GM12878 (cell line): ENCODE measurements around the gene ADAMTS17. TPM values are rescaled to one million over a fixed set of nuclear protein-coding genes. Genes with fewer than 3 reads are reported as not detected.

Experiments used
- ATAC-seq: fragments of 200-7000 bp; cut with Tn5 transposase; 3 replicates; pipeline ENCODE4 v1.9.1; 2020; ENCODE audit warnings: mild to moderate bottlenecking, moderate library complexity
- BruUV-seq: library from RNA; stranded (reverse); fragments of 400-500 nt; replicated peaks from 2 replicates; lab custom pipeline; 2021; lab: Mats Ljungman, UMichigan
- CTCF ChIA-PET: fragments of 300-600 bp; sonication (Branson Sonifier 250); formaldehyde crosslinking; extraction: SDS; loops from one replicate; lab custom pipeline; 2021; ENCODE audit warnings: inconsistent platforms; lab: Yijun Ruan, JAX
- POLR2A ChIA-PET: fragments of 350-600 bp; formaldehyde crosslinking; extraction: SDS; loops from one replicate; lab custom pipeline; 2021; ENCODE audit warnings: inconsistent platforms; lab: Charles Lee
- RAD21 ChIA-PET: fragments of 300-600 bp; sonication (Branson Sonifier 250); formaldehyde crosslinking; loops from one replicate; lab custom pipeline; 2023; ENCODE audit warnings: antibody characterized with exemption; ENCODE audit not compliant: unreplicated experiment; lab: Charles Lee
- SMC1A ChIA-PET: fragments of 300-600 bp; sonication (Branson Sonifier 250); formaldehyde crosslinking; loops from one replicate; lab custom pipeline; 2023; ENCODE audit not compliant: unreplicated experiment, uncharacterized antibody; lab: Charles Lee
- DNase-seq: peaks from one replicate; pipeline ENCODE4 v3.0.0-alpha.2; 2011; ENCODE audit warnings: low read depth, low spot score
- FAIRE-seq: peaks from 3 replicates; lab custom pipeline; 2011; peaks lifted over from hg19 to GRCh38; lab: Jason Lieb, UNC
- H2AFZ ChIP-seq: 2 replicates; pipeline ENCODE4 v1.6.0; 2011; ENCODE audit warnings: low read depth, low read length, control low read depth; ENCODE audit not compliant: control insufficient read depth
- H3K27ac ChIP-seq: 2 replicates; pipeline ENCODE4 v1.5.1; 2011; ENCODE audit warnings: control low read depth; ENCODE audit not compliant: control insufficient read depth, insufficient read depth
- H3K27me3 ChIP-seq, 2 experiments: replicated peaks in 1 of 2; 2 replicates each; pipeline versions ENCODE4 v1.6.0 to v1.6.1; 2011; ENCODE audit warnings: low read length in 1 of 2; ENCODE audit not compliant: control insufficient read depth in 2 of 2, insufficient read depth in 2 of 2
- H3K36me3 ChIP-seq, 2 experiments: 2 replicates each; pipeline ENCODE4 v1.5.1; 2011; ENCODE audit warnings: low read length in 1 of 2; ENCODE audit not compliant: control insufficient read depth in 2 of 2, insufficient read depth in 2 of 2
- H3K4me1 ChIP-seq: 2 replicates; pipeline ENCODE4 v1.6.1; 2011; ENCODE audit warnings: mild to moderate bottlenecking, low read length, moderate library complexity, mixed read lengths; ENCODE audit not compliant: control insufficient read depth, insufficient read depth
- H3K4me2 ChIP-seq: 2 replicates; pipeline ENCODE4 v1.6.0; 2011; ENCODE audit warnings: control low read depth; ENCODE audit not compliant: control insufficient read depth, insufficient read depth
- H3K4me3 ChIP-seq: fragments of 200-600 bp; sonication (generic); 2 replicates; pipeline ENCODE4 v1.5.1; 2016
- H3K79me2 ChIP-seq: 2 replicates; pipeline ENCODE4 v1.6.0; 2011; ENCODE audit warnings: low read length; ENCODE audit not compliant: control insufficient read depth, insufficient read depth
- H3K9ac ChIP-seq: 2 replicates; pipeline ENCODE4 v1.8.0; 2011; ENCODE audit warnings: low read length, control low read depth, mixed read lengths; ENCODE audit not compliant: control insufficient read depth, insufficient read depth
- H3K9me3 ChIP-seq: replicated peaks from 3 replicates; pipeline ENCODE4 v1.5.1; 2011; ENCODE audit warnings: mild to moderate bottlenecking, low read length; ENCODE audit not compliant: control insufficient read depth, insufficient read depth
- H4K20me1 ChIP-seq: 2 replicates; pipeline ENCODE4 v1.6.0; 2011; ENCODE audit not compliant: control insufficient read depth, insufficient read depth
- BACH1 ChIP-seq: fragments of 450-650 bp; IDR thresholded peaks from 2 replicates; pipeline ENCODE4 v1.6.1; 2017; ENCODE audit warnings: mild to moderate bottlenecking, borderline replicate concordance
- BMI1 ChIP-seq: fragments of 450-650 bp; IDR thresholded peaks from 2 replicates; pipeline ENCODE4 v1.6.1; 2016; ENCODE audit warnings: mild to moderate bottlenecking, moderate library complexity, borderline replicate concordance
- CBX5 ChIP-seq: sonication (generic); IDR thresholded peaks from 2 replicates; pipeline ENCODE4 v1.6.1; 2016; ENCODE audit warnings: low read depth, moderate library complexity, mild to moderate bottlenecking, inconsistent platforms
- EZH2 ChIP-seq: IDR thresholded peaks from 2 replicates; pipeline ENCODE4 v1.6.1; 2012; ENCODE audit warnings: low read depth, mild to moderate bottlenecking, control low read depth, inconsistent platforms, low read length, borderline replicate concordance; ENCODE audit not compliant: control insufficient read depth
- MEF2A ChIP-seq: IDR thresholded peaks from 2 replicates; pipeline ENCODE4 v1.6.1; 2011; ENCODE audit warnings: low read depth, mild to moderate bottlenecking, low read length, moderate library complexity; ENCODE audit not compliant: insufficient read depth
- MTA3 ChIP-seq: IDR thresholded peaks from 2 replicates; pipeline ENCODE4 v1.6.1; 2012; ENCODE audit warnings: low read length, inconsistent platforms, borderline replicate concordance
- MYB ChIP-seq: fragments of 150-350 bp; IDR thresholded peaks from 2 replicates; pipeline ENCODE4 v1.6.1; 2014; ENCODE audit warnings: mild to moderate bottlenecking, low read depth, low read length, borderline replicate concordance
- NBN ChIP-seq: fragments of 450-650 bp; IDR thresholded peaks from 2 replicates; pipeline ENCODE4 v1.6.1; 2016
- NR2C1 ChIP-seq: fragments of 450-650 bp; IDR thresholded peaks from 2 replicates; pipeline ENCODE4 v1.6.1; 2017; ENCODE audit warnings: antibody characterized with exemption, mild to moderate bottlenecking, moderate library complexity
- POLR2AphosphoS5 ChIP-seq: IDR thresholded peaks from 2 replicates; pipeline ENCODE4 v1.6.1; 2011; ENCODE audit warnings: mild to moderate bottlenecking, low read length, inconsistent platforms
- SMAD1 ChIP-seq: fragments of 450-650 bp; IDR thresholded peaks from 2 replicates; pipeline ENCODE4 v1.6.1; 2018; ENCODE audit warnings: mild to moderate bottlenecking, low read depth; ENCODE audit not compliant: partially characterized antibody
- ZBTB4 ChIP-seq: fragments of 450-650 bp; formaldehyde crosslinking; IDR thresholded peaks from 2 replicates; pipeline ENCODE4 v1.4.0; 2022; ENCODE audit warnings: mild to moderate bottlenecking, moderate library complexity
- ZNF24 ChIP-seq: fragments of 450-650 bp; IDR thresholded peaks from 2 replicates; pipeline ENCODE4 v1.6.1; 2017; ENCODE audit warnings: antibody characterized with exemption, mild to moderate bottlenecking
- ZNF592 ChIP-seq: fragments of 450-650 bp; IDR thresholded peaks from 2 replicates; pipeline ENCODE4 v1.6.1; 2017; ENCODE audit warnings: mild to moderate bottlenecking, moderate library complexity
- WGBS: methylation state at CpG from one replicate; pipeline ENCODE4 v1.1.6; 2016; ENCODE audit warnings: low lambda C conversion rate; ENCODE audit not compliant: insufficient replicate concordance, insufficient coverage; ENCODE audit errors: missing lambda C conversion rate; 5-methylcytosine and 5-hydroxymethylcytosine counted together
- in situ Hi-C: fragments of 300-500 bp; cut with MboI; formaldehyde crosslinking; loops from 9 replicates; pipeline ENCODE4 v1.14.3; 2018; ENCODE audit warnings: mixed read lengths
- intact Hi-C: fragments of 100-400 bp; cut with micrococcal nuclease; formaldehyde crosslinking; loops from one replicate; pipeline ENCODE4 v1.14.2; 2022; ENCODE audit not compliant: unreplicated experiment
- polyA plus RNA-seq, 11 experiments: library from polyadenylated mRNA; depleted of rRNA in 4 of 11; unstranded in 6 of 11; stranded (reverse) in 5 of 11; fragments of >200 nt; fragmentation: Nextera tagmentation in 4 of 11; fragmentation: Illumina TruSeq in 1 of 11; extraction: Ambion mirVana in 4 of 11; extraction: Trizol in 1 of 11; gene quantifications; 1 replicate in 1 of 11; 2 replicates in 10 of 11; pipeline versions ENCODE4 v1.2.1 to v1.2.3, GENCODE V29; 2011 to 2016; ENCODE audit warnings: inconsistent platforms in 2 of 11, missing spikeins in 2 of 11, low read depth in 1 of 11
- total RNA-seq, 4 experiments: library from RNA; depleted of rRNA in 3 of 4; stranded (reverse); fragments of >200 nt in 3 of 4; fragmentation: Illumina TruSeq in 1 of 4; extraction: Trizol in 1 of 4; gene quantifications; 2 replicates each; pipeline versions ENCODE4 v1.2.1 to v1.2.3, GENCODE V29; 2013 to 2021

Gene ADAMTS17
- total and polyA plus RNA-seq, 10 of the 15 experiments (the other 5 are each of a cell fraction or from before 2014, with no cell fraction given): 0.04 to 0.50 (median 0.10) TPM; not detected in 4

DNA sequence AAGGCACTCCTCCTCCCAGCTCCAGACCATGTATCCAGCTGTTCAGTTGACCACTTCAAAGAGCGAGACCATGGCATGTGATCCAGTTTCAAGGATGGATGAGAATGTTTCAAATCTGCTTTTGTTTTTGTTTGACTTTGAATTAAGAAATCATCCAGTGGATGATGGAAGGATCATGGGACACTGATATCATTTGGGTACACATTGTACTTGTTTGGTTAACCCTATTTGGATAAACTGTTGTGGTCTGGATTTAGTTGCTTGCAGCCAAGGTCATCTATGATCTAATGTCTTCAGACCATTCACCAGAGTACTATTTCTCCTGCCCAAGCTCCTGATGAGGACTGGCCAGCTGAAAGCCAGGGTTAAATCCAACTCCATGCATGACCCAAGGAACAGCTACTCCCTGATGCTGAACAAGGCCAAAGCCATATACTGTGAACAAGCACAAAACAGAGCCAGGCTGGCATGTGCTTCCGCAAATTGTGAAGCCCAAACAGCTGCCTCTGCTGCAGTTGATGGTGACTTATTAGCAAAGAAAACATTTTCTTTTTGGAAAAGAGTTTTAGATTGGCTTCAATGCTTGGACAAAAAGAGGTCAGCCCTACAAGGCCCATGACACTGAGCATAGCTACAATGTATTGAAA, 5.2 kb upstream of the ADAMTS17 start:
- CTCF ChIA-PET: no interaction called here
- POLR2A ChIA-PET: no interaction called here
- in situ Hi-C loops: loop anchor here (5.0 kb wide), 1 partner anchor 215 kb away; no protein-coding TSS in a partner anchor
- FAIRE-seq: no peak
- 93% methylated on average over 2 of the region's 2 CpGs for WGBS
- RAD21 ChIA-PET: no interaction called here
- no peak for DNase-seq
- Histone ChIP-seq H3K79me2 (no peaks in the 10 kb centered on the region), H3K27me3 (no peaks in the 10 kb centered on the region), H3K9ac (no peak overlapping the region), H3K36me3 (no peaks in the 10 kb centered on the region), H3K9me3 (no peaks in the 10 kb centered on the region; the same call in 2 of the 3 replicates), H3K27ac (no peak overlapping the region), H4K20me1 (0 out of 2 replicates have a peak, but pooled peaks cover 2% of the 10 kb centered on the region), H2AFZ (no peak overlapping the region), H3K4me1 (no peaks in the 10 kb centered on the region), H3K4me2 (no peak overlapping the region), H3K4me3 (no peak overlapping the region)
- intact Hi-C loops: no loop called here
- BruUV-seq: no TSS peak
- SMC1A ChIA-PET: no interaction called here
- no peak for ATAC-seq
- no peak for TF ChIP-seq CBX5
- no peak for TF ChIP-seq BACH1
- no peak for TF ChIP-seq MYB
- TF ChIP-seq BMI1: no peak
- no peak for TF ChIP-seq ZNF24
- no peak for TF ChIP-seq SMAD1
- TF ChIP-seq NR2C1: no peak
- no peak for TF ChIP-seq POLR2AphosphoS5
- TF ChIP-seq NBN: no peak
- no peak for TF ChIP-seq MEF2A
- TF ChIP-seq EZH2: no peak
- TF ChIP-seq ZBTB4: no peak
- TF ChIP-seq MTA3: no peak
- no peak for TF ChIP-seq ZNF592
